ENCODE measurements around the gene UPF2. TPM values are rescaled to one million over a fixed set of nuclear protein-coding genes. Genes with fewer than 3 reads are reported as not detected.

The UPF2 gene
- total RNA-seq, 1 experiment from 2014 or later = 23.4 TPM

- Histone ChIP-seq H3K27ac (ENCODE audit: low read length) (no peak overlapping the region), H3K4me1 (ENCODE audit: low read length) (no peaks in the 10 kb centered on the region), H2AFZ (ENCODE audit: low read length) (no peak overlapping the region), H3K79me2 (ENCODE audit: low read length) (no peaks in the 10 kb centered on the region), H3K4me3 (ENCODE audit: low read length) (no peak overlapping the region), H3K27me3 (ENCODE audit: low read length) (no peaks in the 10 kb centered on the region), H3K36me3 (ENCODE audit: insufficient read depth, low read length) (no peaks in the 10 kb centered on the region), H3K9me3 (ENCODE audit: low read length) (no peaks in the 10 kb centered on the region), H3K9ac (ENCODE audit: low read length) (no peak overlapping the region), H3K4me2 (ENCODE audit: low read depth, low read length, poor library complexity, severe bottlenecking) (no peak overlapping the region), H3K9me2 (replicated peaks; ENCODE audit: insufficient read depth, low read length) (no peaks in the 10 kb centered on the region), H4K20me1 (ENCODE audit: insufficient read depth, low read depth, low read length) (no peaks in the 10 kb centered on the region)
- DNase-seq = no peak
Observed at GRCh38 chr10:11898372-11899066, 144.1 kb downstream of the UPF2 start.

- no peak overlapping the region for H3K9ac ChIP-seq (ENCODE audit: low read length)
- H3K36me3 ChIP-seq (ENCODE audit: insufficient read depth, low read length) = no peaks in the 10 kb centered on the region
- H2AFZ ChIP-seq (ENCODE audit: low read length) = no peak overlapping the region
- H3K4me1 ChIP-seq (ENCODE audit: low read length) = no peaks in the 10 kb centered on the region
- H3K27ac ChIP-seq (ENCODE audit: low read length) = no peak overlapping the region
- no peaks in the 10 kb centered on the region for H3K27me3 ChIP-seq (ENCODE audit: low read length)
- H3K4me2 ChIP-seq (ENCODE audit: low read depth, low read length, poor library complexity, severe bottlenecking) = no peak overlapping the region
- H3K4me3 ChIP-seq (ENCODE audit: low read length) = no peak overlapping the region
- H4K20me1 ChIP-seq (ENCODE audit: insufficient read depth, low read depth, low read length) = no peaks in the 10 kb centered on the region
- H3K79me2 ChIP-seq (ENCODE audit: low read length) = no peaks in the 10 kb centered on the region
- H3K9me2 ChIP-seq (replicated peaks; ENCODE audit: insufficient read depth, low read length) = no peaks in the 10 kb centered on the region
- no peak for DNase-seq
- H3K9me3 ChIP-seq (ENCODE audit: low read length) = no peaks in the 10 kb centered on the region
Observed at GRCh38 chr10:11898033-11898371, 144.6 kb downstream of the UPF2 start.

- no peaks in the 10 kb centered on the region for H4K20me1 ChIP-seq (ENCODE audit: insufficient read depth, low read depth, low read length)
- H3K79me2 ChIP-seq (ENCODE audit: low read length) = no peaks in the 10 kb centered on the region
- no peak overlapping the region for H3K27ac ChIP-seq (ENCODE audit: low read length)
- no peaks in the 10 kb centered on the region for H3K9me3 ChIP-seq (ENCODE audit: low read length)
- no peak overlapping the region for H3K4me3 ChIP-seq (ENCODE audit: low read length)
- no peak overlapping the region for H2AFZ ChIP-seq (ENCODE audit: low read length)
- H3K36me3 ChIP-seq (ENCODE audit: insufficient read depth, low read length) = no peaks in the 10 kb centered on the region
- H3K9me2 ChIP-seq (replicated peaks; ENCODE audit: insufficient read depth, low read length) = no peaks in the 10 kb centered on the region
- H3K4me2 ChIP-seq (ENCODE audit: low read depth, low read length, poor library complexity, severe bottlenecking) = no peak overlapping the region
- H3K9ac ChIP-seq (ENCODE audit: low read length) = no peak overlapping the region
- no peak for DNase-seq
- H3K4me1 ChIP-seq (ENCODE audit: low read length) = no peaks in the 10 kb centered on the region
- H3K27me3 ChIP-seq (ENCODE audit: low read length) = no peaks in the 10 kb centered on the region
Observed at GRCh38 chr10:11896549-11897200, 145.9 kb downstream of the UPF2 start.

GRCh38 chr10:11895598-11895997 is 147.0 kb downstream of the UPF2 start:
- Histone ChIP-seq H3K79me2 (ENCODE audit: low read length) (no peaks in the 10 kb centered on the region), H3K4me1 (ENCODE audit: low read length) (no peaks in the 10 kb centered on the region), H2AFZ (ENCODE audit: low read length) (no peak overlapping the region), H3K9ac (ENCODE audit: low read length) (no peak overlapping the region), H3K9me2 (replicated peaks; ENCODE audit: insufficient read depth, low read length) (no peaks in the 10 kb centered on the region), H3K27ac (ENCODE audit: low read length) (no peak overlapping the region), H3K4me2 (ENCODE audit: low read depth, low read length, poor library complexity, severe bottlenecking) (no peak overlapping the region), H3K9me3 (ENCODE audit: low read length) (no peaks in the 10 kb centered on the region), H3K27me3 (ENCODE audit: low read length) (no peaks in the 10 kb centered on the region), H3K36me3 (ENCODE audit: insufficient read depth, low read length) (no peaks in the 10 kb centered on the region), H3K4me3 (ENCODE audit: low read length) (no peak overlapping the region), H4K20me1 (ENCODE audit: insufficient read depth, low read depth, low read length) (no peaks in the 10 kb centered on the region)
- DNase-seq = no peak

- Histone ChIP-seq H3K27me3 (ENCODE audit: low read length) (no peaks in the 10 kb centered on the region), H3K9me3 (ENCODE audit: low read length) (no peaks in the 10 kb centered on the region), H3K9me2 (replicated peaks; ENCODE audit: insufficient read depth, low read length) (no peaks in the 10 kb centered on the region), H3K27ac (ENCODE audit: low read length) (no peak overlapping the region), H4K20me1 (ENCODE audit: insufficient read depth, low read depth, low read length) (no peaks in the 10 kb centered on the region), H3K4me1 (ENCODE audit: low read length) (no peaks in the 10 kb centered on the region), H3K36me3 (ENCODE audit: insufficient read depth, low read length) (no peaks in the 10 kb centered on the region), H2AFZ (ENCODE audit: low read length) (no peak overlapping the region), H3K9ac (ENCODE audit: low read length) (no peak overlapping the region), H3K4me3 (ENCODE audit: low read length) (no peak overlapping the region), H3K79me2 (ENCODE audit: low read length) (no peaks in the 10 kb centered on the region), H3K4me2 (ENCODE audit: low read depth, low read length, poor library complexity, severe bottlenecking) (no peak overlapping the region)
- no peak for DNase-seq
Observed at GRCh38 chr10:11895108-11895466, 147.5 kb downstream of the UPF2 start.

- no peak overlapping the region for H2AFZ ChIP-seq (ENCODE audit: low read length)
- H3K4me3 ChIP-seq (ENCODE audit: low read length) = no peak overlapping the region
- no peak overlapping the region for H3K27ac ChIP-seq (ENCODE audit: low read length)
- H3K9ac ChIP-seq (ENCODE audit: low read length) = no peak overlapping the region
- no peaks in the 10 kb centered on the region for H3K9me2 ChIP-seq (replicated peaks; ENCODE audit: insufficient read depth, low read length)
- no peaks in the 10 kb centered on the region for H4K20me1 ChIP-seq (ENCODE audit: insufficient read depth, low read depth, low read length)
- H3K9me3 ChIP-seq (ENCODE audit: low read length) = no peaks in the 10 kb centered on the region
- DNase-seq = no peak
- no peaks in the 10 kb centered on the region for H3K27me3 ChIP-seq (ENCODE audit: low read length)
- H3K4me2 ChIP-seq (ENCODE audit: low read depth, low read length, poor library complexity, severe bottlenecking) = no peak overlapping the region
- no peaks in the 10 kb centered on the region for H3K36me3 ChIP-seq (ENCODE audit: insufficient read depth, low read length)
- H3K4me1 ChIP-seq (ENCODE audit: low read length) = no peaks in the 10 kb centered on the region
- H3K79me2 ChIP-seq (ENCODE audit: low read length) = no peaks in the 10 kb centered on the region
Observed at GRCh38 chr10:11894381-11895107, 148.1 kb downstream of the UPF2 start.

GRCh38 chr10:11893749-11894278 is 148.8 kb downstream of the UPF2 start:
- H3K9me3 ChIP-seq (ENCODE audit: low read length) = no peaks in the 10 kb centered on the region
- H3K36me3 ChIP-seq (ENCODE audit: insufficient read depth, low read length) = no peaks in the 10 kb centered on the region
- no peak overlapping the region for H3K27ac ChIP-seq (ENCODE audit: low read length)
- H3K4me2 ChIP-seq (ENCODE audit: low read depth, low read length, poor library complexity, severe bottlenecking) = no peak overlapping the region
- H3K4me3 ChIP-seq (ENCODE audit: low read length) = no peak overlapping the region
- no peaks in the 10 kb centered on the region for H3K27me3 ChIP-seq (ENCODE audit: low read length)
- H3K9ac ChIP-seq (ENCODE audit: low read length) = no peak overlapping the region
- H4K20me1 ChIP-seq (ENCODE audit: insufficient read depth, low read depth, low read length) = no peaks in the 10 kb centered on the region
- no peaks in the 10 kb centered on the region for H3K79me2 ChIP-seq (ENCODE audit: low read length)
- H3K4me1 ChIP-seq (ENCODE audit: low read length) = no peaks in the 10 kb centered on the region
- H2AFZ ChIP-seq (ENCODE audit: low read length) = no peak overlapping the region
- H3K9me2 ChIP-seq (replicated peaks; ENCODE audit: insufficient read depth, low read length) = no peaks in the 10 kb centered on the region
- DNase-seq = no peak

- H3K9ac ChIP-seq (ENCODE audit: low read length) = no peak overlapping the region
- DNase-seq = no peak
- no peaks in the 10 kb centered on the region for H4K20me1 ChIP-seq (ENCODE audit: insufficient read depth, low read depth, low read length)
- no peak overlapping the region for H3K4me3 ChIP-seq (ENCODE audit: low read length)
- H2AFZ ChIP-seq (ENCODE audit: low read length) = no peak overlapping the region
- no peak overlapping the region for H3K4me2 ChIP-seq (ENCODE audit: low read depth, low read length, poor library complexity, severe bottlenecking)
- no peaks in the 10 kb centered on the region for H3K4me1 ChIP-seq (ENCODE audit: low read length)
- H3K27me3 ChIP-seq (ENCODE audit: low read length) = no peaks in the 10 kb centered on the region
- H3K9me2 ChIP-seq (replicated peaks; ENCODE audit: insufficient read depth, low read length) = no peaks in the 10 kb centered on the region
- H3K79me2 ChIP-seq (ENCODE audit: low read length) = no peaks in the 10 kb centered on the region
- H3K9me3 ChIP-seq (ENCODE audit: low read length) = no peaks in the 10 kb centered on the region
- H3K36me3 ChIP-seq (ENCODE audit: insufficient read depth, low read length) = no peaks in the 10 kb centered on the region
- H3K27ac ChIP-seq (ENCODE audit: low read length) = no peak overlapping the region
Observed at GRCh38 chr10:11891776-11892486, 150.7 kb downstream of the UPF2 start.

Data from Karpas-422 (cell line).